ENCODE data around the gene DNAJA3. TPM values are rescaled to one million over a fixed set of nuclear protein-coding genes. Genes with fewer than 3 reads are reported as not detected.

Gene DNAJA3
- total RNA-seq (2021) (54.8 to 64.1 TPM (median 56.0 TPM) in 3 replicates), Bru-seq, nascent RNA (percentile 73 among the genes with signal in this experiment)
- long read RNA-seq, experiment 1, transcript DNAJA3-202 (11 exons, 2,591 nt) = major isoform, 268 of 413 reads
- long read RNA-seq, experiment 1, transcript DNAJA3-201 (12 exons, 2,763 nt) = minor isoform, 68 of 413 reads
- long read RNA-seq, experiment 1, partial matches to known transcripts = 23 of 413 reads
- long read RNA-seq, experiment 1, other reads (novel, unspliced or antisense) = 54 of 413 reads
- long read RNA-seq, experiment 2, transcript DNAJA3-202 (11 exons, 2,591 nt) = major isoform, 22 of 73 reads
- long read RNA-seq, experiment 2, transcript DNAJA3-201 (12 exons, 2,763 nt) = minor isoform, 5 of 73 reads
- long read RNA-seq, experiment 2, partial matches to known transcripts = 24 of 73 reads
- long read RNA-seq, experiment 2, other reads (novel, unspliced or antisense) = 21 of 73 reads
- long read RNA-seq, experiment 3, transcript DNAJA3-208 (3 exons, 403 nt) = minor isoform, 5 of 65 reads
- long read RNA-seq, experiment 3, transcript DNAJA3-201 (12 exons, 2,763 nt) = minor isoform, 8 of 65 reads
- long read RNA-seq, experiment 3, transcript DNAJA3-202 (11 exons, 2,591 nt) = major isoform, 32 of 65 reads
- long read RNA-seq, experiment 3, partial matches to known transcripts = 1 of 65 reads
- long read RNA-seq, experiment 3, other reads (novel, unspliced or antisense) = 18 of 65 reads

DNA sequence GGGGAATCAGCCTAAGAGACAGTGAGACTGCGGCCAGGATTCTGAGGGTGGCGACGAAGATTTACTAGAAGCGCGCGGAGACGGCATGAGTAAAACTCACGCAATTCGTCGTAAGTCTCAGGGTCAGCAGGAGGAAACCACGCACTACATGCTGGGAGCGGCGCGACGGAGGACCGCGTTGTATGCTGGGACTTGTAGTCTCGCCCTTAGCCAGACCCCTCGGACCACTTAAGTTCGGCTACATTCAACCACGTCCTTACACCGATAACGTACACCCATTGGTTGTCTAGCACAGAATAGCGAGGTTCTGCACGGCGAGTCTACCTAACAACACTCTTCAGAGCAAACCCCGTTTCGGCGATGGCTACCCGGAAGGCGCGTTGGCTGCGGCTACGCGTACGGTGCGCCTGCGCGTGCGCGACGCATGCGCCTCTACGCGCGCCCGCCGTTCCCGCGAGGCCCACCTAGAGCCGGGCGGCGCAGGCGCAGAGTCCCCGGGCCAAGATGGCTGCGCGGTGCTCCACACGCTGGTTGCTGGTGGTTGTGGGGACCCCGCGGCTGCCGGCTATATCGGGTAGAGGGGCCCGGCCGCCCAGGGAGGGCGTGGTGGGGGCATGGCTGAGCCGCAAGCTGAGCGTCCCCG lies at the start of gene DNAJA3:
TSS of gene DNAJA3 (plus strand) at position 491 of the 643 bp plus-strand sequence. CDS start at position 505, 14 bp downstream.
- H3K36me3 Mint-ChIP-seq = peaks cover 15% of the 10 kb centered on the region
- TF ChIP-seq CREB1 (CRISPR knock-in tag; IDR thresholded peaks at IDR 0.05) (no peak), ERG (CRISPR knock-in tag; IDR thresholded peaks at IDR 0.05) (no peak), FOXK1 (CRISPR knock-in tag; IDR thresholded peaks at IDR 0.05) (peak; percentile 84), ESRRA (CRISPR knock-in tag; IDR thresholded peaks at IDR 0.05; ENCODE audit: borderline replicate concordance) (no peak; the same call in 1 of the 2 replicates), OVOL2 (CRISPR knock-in tag; IDR thresholded peaks at IDR 0.05; ENCODE audit: borderline replicate concordance) (no peak), IRF2 (CRISPR knock-in tag; IDR thresholded peaks at IDR 0.05; ENCODE audit: borderline replicate concordance, low read depth) (no peak), HMGA2 (CRISPR knock-in tag; IDR thresholded peaks at IDR 0.05) (no peak), PRRX2 (CRISPR knock-in tag; IDR thresholded peaks at IDR 0.05) (no peak), ELF4 (CRISPR knock-in tag; IDR thresholded peaks at IDR 0.05; ENCODE audit: low read depth) (no peak), SMAD3 (CRISPR knock-in tag; IDR thresholded peaks at IDR 0.05; ENCODE audit: borderline replicate concordance) (no peak), FOXP1 (CRISPR knock-in tag; IDR thresholded peaks at IDR 0.05; ENCODE audit: borderline replicate concordance) (no peak), SOX15 (CRISPR knock-in tag; IDR thresholded peaks at IDR 0.05) (no peak), TEAD4 (CRISPR knock-in tag; IDR thresholded peaks at IDR 0.05) (0 out of 2 replicates have a peak, but pooled peaks have one; percentile 31), TCF7 (CRISPR knock-in tag; IDR thresholded peaks at IDR 0.05; ENCODE audit: low read depth) (no peak), NR2C2 (CRISPR knock-in tag; IDR thresholded peaks at IDR 0.05) (no peak), FOXJ3 (CRISPR knock-in tag; IDR thresholded peaks at IDR 0.05; ENCODE audit: borderline replicate concordance) (no peak)
- TF ChIP-seq, protein P1, sequence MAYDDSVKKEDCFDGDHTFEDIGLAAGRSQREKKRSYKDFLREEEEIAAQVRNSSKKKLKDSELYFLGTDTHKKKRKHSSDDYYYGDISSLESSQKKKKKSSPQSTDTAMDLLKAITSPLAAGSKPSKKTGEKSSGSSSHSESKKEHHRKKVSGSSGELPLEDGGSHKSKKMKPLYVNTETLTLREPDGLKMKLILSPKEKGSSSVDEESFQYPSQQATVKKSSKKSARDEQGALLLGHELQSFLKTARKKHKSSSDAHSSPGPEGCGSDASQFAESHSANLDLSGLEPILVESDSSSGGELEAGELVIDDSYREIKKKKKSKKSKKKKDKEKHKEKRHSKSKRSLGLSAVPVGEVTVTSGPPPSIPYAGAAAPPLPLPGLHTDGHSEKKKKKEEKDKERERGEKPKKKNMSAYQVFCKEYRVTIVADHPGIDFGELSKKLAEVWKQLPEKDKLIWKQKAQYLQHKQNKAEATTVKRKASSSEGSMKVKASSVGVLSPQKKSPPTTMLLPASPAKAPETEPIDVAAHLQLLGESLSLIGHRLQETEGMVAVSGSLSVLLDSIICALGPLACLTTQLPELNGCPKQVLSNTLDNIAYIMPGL (CRISPR knock-in tag; IDR thresholded peaks at IDR 0.05) = peak; percentile 65; the same call in 1 of the 2 replicates
- TF ChIP-seq, protein P2, sequence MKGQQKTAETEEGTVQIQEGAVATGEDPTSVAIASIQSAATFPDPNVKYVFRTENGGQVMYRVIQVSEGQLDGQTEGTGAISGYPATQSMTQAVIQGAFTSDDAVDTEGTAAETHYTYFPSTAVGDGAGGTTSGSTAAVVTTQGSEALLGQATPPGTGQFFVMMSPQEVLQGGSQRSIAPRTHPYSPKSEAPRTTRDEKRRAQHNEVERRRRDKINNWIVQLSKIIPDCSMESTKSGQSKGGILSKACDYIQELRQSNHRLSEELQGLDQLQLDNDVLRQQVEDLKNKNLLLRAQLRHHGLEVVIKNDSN (CRISPR knock-in tag; IDR thresholded peaks at IDR 0.05) = peak; percentile 12; the same call in 1 of the 2 replicates
- TF ChIP-seq, protein P3, sequence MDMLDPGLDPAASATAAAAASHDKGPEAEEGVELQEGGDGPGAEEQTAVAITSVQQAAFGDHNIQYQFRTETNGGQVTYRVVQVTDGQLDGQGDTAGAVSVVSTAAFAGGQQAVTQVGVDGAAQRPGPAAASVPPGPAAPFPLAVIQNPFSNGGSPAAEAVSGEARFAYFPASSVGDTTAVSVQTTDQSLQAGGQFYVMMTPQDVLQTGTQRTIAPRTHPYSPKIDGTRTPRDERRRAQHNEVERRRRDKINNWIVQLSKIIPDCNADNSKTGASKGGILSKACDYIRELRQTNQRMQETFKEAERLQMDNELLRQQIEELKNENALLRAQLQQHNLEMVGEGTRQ (CRISPR knock-in tag; IDR thresholded peaks at IDR 0.05) = 0 out of 2 replicates have a peak, but pooled peaks have one; percentile 20
- TF ChIP-seq, protein P4, sequence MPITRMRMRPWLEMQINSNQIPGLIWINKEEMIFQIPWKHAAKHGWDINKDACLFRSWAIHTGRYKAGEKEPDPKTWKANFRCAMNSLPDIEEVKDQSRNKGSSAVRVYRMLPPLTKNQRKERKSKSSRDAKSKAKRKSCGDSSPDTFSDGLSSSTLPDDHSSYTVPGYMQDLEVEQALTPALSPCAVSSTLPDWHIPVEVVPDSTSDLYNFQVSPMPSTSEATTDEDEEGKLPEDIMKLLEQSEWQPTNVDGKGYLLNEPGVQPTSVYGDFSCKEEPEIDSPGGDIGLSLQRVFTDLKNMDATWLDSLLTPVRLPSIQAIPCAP (CRISPR knock-in tag; IDR thresholded peaks at IDR 0.05) = peak; percentile 67; the same call in 1 of the 2 replicates
- TF ChIP-seq, protein P5, sequence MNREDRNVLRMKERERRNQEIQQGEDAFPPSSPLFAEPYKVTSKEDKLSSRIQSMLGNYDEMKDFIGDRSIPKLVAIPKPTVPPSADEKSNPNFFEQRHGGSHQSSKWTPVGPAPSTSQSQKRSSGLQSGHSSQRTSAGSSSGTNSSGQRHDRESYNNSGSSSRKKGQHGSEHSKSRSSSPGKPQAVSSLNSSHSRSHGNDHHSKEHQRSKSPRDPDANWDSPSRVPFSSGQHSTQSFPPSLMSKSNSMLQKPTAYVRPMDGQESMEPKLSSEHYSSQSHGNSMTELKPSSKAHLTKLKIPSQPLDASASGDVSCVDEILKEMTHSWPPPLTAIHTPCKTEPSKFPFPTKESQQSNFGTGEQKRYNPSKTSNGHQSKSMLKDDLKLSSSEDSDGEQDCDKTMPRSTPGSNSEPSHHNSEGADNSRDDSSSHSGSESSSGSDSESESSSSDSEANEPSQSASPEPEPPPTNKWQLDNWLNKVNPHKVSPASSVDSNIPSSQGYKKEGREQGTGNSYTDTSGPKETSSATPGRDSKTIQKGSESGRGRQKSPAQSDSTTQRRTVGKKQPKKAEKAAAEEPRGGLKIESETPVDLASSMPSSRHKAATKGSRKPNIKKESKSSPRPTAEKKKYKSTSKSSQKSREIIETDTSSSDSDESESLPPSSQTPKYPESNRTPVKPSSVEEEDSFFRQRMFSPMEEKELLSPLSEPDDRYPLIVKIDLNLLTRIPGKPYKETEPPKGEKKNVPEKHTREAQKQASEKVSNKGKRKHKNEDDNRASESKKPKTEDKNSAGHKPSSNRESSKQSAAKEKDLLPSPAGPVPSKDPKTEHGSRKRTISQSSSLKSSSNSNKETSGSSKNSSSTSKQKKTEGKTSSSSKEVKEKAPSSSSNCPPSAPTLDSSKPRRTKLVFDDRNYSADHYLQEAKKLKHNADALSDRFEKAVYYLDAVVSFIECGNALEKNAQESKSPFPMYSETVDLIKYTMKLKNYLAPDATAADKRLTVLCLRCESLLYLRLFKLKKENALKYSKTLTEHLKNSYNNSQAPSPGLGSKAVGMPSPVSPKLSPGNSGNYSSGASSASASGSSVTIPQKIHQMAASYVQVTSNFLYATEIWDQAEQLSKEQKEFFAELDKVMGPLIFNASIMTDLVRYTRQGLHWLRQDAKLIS (CRISPR knock-in tag; IDR thresholded peaks at IDR 0.05; ENCODE audit: borderline replicate concordance) = no peak
- TF ChIP-seq, protein P6, sequence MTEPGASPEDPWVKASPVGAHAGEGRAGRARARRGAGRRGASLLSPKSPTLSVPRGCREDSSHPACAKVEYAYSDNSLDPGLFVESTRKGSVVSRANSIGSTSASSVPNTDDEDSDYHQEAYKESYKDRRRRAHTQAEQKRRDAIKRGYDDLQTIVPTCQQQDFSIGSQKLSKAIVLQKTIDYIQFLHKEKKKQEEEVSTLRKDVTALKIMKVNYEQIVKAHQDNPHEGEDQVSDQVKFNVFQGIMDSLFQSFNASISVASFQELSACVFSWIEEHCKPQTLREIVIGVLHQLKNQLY (CRISPR knock-in tag; IDR thresholded peaks at IDR 0.05) = no peak
- TF ChIP-seq, protein P7, sequence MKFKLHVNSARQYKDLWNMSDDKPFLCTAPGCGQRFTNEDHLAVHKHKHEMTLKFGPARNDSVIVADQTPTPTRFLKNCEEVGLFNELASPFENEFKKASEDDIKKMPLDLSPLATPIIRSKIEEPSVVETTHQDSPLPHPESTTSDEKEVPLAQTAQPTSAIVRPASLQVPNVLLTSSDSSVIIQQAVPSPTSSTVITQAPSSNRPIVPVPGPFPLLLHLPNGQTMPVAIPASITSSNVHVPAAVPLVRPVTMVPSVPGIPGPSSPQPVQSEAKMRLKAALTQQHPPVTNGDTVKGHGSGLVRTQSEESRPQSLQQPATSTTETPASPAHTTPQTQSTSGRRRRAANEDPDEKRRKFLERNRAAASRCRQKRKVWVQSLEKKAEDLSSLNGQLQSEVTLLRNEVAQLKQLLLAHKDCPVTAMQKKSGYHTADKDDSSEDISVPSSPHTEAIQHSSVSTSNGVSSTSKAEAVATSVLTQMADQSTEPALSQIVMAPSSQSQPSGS (CRISPR knock-in tag; IDR thresholded peaks at IDR 0.05; ENCODE audit: borderline replicate concordance, low read depth) = no peak

More for the DNA sequence above, at the start of gene DNAJA3:
- Mint-ChIP-seq H3K4me3 (peak within 1 kb of the TSS; percentile 95), H3K27me3 (ENCODE audit: low read depth) (no peaks in the 10 kb centered on the region), H3K27ac (peak within 1 kb of the TSS; percentile 100), H3K9me3 (no peaks in the 10 kb centered on the region), H3K4me1 (peaks cover 18% of the 10 kb centered on the region)
- peak; percentile 91 for DNase-seq (ENCODE audit: low spot score)
- ChIA-PET CTCF (no interaction called here), POLR2A (no interaction called here)
- ATAC-seq = peak; percentile 92
